NOMO-1 (cell line): Measurements from ENCODE around the gene SLC35E4.
"Not testable (repeated sequence)": the region's sequence is repeated elsewhere in the genome, so short reads cannot be mapped to it uniquely, and the experiment has no call there.

Experiments used
- DNase-seq, 2 experiments: peaks; one replicate each; lab custom pipeline; 2025; ENCODE audit not compliant: unreplicated experiment in 2 of 2; lab: John Stamatoyannopoulos, UW

The SLC35E4 gene

DNA sequence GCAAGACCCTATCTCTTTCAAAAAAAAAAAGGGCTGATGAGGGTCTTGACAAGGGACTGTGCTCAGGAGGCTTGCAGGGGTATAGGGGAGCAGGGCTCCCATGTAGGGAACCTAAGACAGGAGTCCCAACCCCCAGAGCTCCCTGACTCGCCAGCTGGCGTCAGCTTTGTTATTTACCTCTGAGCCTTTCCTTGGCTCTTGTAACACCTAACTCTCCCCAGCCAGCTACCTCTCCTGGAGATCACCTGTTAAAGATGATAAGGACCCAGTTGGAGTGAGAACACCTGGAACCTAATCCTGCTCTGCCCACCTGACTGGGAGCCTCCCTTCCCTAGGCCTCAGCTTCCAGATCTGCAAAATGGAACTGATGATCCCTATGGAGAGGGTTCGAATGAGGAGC is 13.2 kb downstream of the SLC35E4 start:
- DNase-seq = no peak

GRCh38 chr22:30649430-30650007 is 13.9 kb downstream of the SLC35E4 start:
- DNase-seq = peak; percentile 89 to 90

DNA sequence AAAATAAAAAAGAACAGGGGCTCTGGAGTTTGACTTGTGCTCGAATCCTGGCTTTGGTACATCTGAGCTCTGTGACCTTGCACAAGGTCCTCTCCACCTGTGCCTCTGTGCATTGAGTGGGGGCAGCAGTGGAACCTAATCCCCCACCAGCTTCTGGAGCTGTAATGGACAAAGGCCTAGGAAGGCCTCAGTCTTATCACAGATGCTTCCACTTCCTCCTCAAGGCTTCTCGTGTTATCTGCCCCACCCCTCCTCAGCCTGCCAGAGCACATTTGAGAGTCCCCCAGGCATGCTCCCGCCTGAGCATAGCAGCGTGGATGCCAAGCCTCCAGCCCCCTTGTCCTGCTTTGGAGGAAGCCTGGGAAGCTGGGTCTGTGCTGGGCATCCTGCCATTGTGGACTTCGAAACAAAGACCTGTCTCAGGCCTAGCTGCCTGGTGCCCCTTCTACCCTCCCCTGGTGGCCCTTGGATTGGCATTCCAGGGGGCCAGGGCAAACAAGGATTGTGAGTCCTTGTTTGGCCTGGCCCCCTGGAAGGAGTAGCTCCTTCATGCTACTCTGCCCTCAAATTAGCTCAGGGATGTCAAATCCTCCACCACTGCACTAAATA is 15.0 kb downstream of the SLC35E4 start:
- DNase-seq = no peak

GRCh38 chr22:30652852-30653251 is 17.3 kb downstream of the SLC35E4 start:
- DNase-seq = no peak

DNA sequence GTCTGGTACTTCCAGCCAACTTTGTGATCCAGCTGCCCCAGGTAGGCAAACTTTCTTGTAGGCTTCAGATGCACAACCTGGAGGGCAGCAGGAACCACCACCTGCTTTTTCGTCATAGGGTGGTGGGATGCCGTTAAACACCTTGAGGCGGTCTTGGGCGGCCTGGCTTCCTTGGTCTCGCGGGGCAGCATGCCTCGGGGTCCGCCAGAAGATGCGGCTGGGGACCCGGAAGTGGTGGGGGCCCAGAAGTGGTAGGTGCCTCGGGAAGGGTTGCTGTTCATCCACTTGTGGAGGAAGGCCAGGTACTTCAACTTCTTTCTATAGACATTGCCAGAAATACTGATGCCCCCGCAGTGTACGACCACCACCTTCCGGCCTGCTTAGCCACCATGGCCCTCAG is 18.8 kb downstream of the SLC35E4 start:
- DNase-seq = no peak

DNA sequence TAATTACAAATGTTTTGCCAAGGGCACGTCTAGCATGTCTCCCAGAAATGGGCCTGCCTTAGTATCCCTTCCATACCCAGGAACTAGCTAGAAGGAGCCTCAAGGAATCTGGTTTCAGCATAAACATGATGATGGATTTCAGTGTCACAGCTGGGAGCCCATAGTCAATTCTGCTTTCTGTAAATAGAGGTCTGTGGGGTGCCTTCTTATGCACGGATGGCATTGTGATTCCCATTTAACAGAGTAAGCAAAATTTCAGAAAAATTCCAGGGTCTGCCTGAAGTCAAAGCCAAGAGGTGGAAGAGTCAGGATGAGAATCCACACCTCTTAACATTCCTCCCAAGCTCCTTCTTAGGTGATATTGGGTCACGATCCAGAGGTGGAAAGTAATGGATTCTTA is 20.0 kb downstream of the SLC35E4 start:
- no peak for DNase-seq

- no peak for DNase-seq
These were observed 26.5 kb downstream of the SLC35E4 start for GRCh38 chr22:30662040-30662439.

GRCh38 chr22:30664798-30665197 is 29.2 kb downstream of the SLC35E4 start:
- no peak for DNase-seq

DNA sequence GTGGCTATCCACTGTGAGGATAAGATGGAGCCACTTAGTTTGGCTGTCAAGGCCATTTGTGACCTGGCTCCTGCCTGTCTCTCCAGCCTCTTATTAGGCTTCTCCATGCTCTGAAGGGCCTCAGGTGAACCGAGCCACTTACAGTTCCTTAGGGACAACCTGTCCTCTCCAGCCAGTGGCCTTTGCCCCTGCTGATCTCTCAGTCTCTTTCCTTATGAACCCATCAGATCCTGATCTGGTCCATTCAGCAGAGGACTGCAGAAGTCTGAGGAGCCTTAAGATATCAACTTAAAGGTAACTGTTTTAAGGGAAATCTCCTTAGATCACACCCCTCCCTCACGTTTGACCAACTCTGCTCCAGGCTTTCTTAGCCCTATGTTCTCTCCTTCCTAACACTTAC is 29.7 kb downstream of the SLC35E4 start:
- DNase-seq = no peak

- DNase-seq = no peak
These were observed 30.2 kb downstream of the SLC35E4 start for GRCh38 chr22:30665786-30666185.

DNA sequence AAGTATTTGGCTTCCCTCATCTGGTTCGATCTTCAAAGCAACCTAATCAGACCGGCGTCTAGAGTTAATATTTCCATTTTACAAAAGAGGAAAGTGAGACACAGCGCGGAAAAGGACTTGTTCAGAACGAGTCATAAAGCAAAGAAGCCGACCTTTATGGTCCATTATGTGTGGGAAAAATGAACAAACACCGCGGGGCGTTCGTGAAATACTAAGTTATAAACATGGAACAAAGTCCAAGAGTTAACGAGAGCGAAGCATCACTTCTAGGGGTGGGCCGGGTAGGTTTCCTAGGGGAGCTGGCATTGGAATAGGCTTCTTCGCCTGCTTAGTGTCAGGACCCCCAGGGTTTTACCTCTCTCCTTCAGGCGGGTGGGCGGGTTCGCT is 31.5 kb downstream of the SLC35E4 start:
- DNase-seq = peak in 1 of 2 experiments; percentile 36

DNA sequence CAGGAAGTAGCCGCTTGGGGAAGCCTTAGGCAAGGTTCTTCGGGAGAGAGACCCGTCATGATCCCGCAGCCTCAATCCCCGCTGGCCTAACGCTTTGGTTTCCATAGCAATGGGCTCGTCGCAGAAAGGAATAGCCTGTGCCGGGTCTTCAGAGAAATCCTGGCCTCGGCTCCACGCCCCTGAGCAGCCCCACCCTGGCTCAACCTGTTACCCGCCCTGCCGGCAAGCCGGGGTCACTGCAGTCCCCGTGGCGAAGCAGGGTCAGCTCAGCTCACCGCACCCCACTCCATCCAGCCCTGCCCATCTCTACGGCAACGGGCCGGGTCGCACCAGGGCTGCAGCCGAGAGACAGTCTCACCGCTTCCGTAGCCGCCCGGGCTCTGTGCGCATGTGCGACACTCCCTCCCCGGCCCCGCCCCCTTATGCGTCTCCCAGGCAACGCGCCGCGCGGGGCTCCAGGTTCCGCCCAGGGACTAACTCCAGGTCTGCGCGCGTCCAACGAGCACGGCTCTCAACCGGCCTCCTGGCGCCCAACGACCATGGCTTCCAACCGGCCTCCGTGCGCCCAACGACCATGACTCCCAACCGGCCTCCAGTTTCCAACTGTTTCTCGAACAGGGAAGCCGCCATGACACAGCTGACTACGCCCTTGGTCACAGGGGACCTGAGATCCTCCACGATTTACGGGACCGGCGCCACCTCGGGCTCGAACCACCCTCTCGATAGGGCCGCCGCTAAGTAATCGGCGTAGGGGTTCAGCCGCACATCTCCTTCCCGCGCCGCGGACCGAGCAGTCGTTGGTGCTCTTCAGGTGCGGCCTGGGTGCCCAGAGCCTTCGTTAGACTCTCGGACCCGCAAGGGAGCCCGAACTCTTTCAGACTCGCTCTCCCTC is 32.2 kb downstream of the SLC35E4 start, which contains the start of gene DUSP18:
DUSP18 (minus strand) TSS at position 382 of the 892 bp plus-strand sequence. CDS start 3,872 bp downstream, outside the sequence.
- DNase-seq = peak; percentile 80 to 81

GRCh38 chr22:30668386-30668710 is 32.8 kb downstream of the SLC35E4 start:
- DNase-seq = no peak

- no peak for DNase-seq
These were observed 35.5 kb downstream of the SLC35E4 start for GRCh38 chr22:30671071-30671470.

DNA sequence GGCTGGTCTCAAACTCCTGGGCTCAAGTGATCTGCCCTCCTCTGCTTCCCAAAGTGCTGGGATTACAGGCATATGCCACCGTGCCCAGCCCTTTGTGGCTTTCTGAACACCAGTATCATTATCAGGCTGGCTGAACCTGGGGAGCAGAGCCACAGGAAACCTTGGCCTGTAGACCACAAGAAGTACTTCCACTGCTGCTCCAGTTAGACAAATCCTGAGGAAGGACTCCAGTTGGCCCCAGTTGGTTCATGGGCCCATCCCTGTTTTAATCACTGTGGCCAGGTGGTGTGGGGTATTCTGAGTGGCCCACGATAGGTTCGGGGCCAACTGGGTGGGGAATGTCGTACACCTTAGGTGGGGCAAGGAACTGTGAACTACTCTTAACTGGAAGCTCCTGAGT is 37.6 kb downstream of the SLC35E4 start:
- DNase-seq = no peak

DNA sequence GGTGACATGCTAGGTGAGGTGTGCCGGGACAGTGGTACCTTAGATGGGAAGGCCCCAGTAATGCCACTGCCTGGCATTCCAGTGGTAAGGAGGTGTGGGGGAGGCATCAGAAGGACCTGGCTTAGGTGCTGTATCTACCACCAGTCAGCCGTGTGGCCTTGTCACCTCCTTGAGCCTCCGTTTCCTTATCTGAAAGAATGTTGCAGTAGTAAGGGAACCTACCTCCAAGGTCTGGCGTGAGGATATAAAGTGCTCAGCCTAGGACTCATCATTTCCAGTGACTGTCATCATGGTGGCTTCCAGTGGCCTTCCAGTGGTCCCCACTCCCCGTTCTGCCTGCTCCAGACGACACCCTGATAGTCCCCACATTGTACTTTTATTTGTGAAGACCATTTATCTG is 38.9 kb downstream of the SLC35E4 start:
- no peak for DNase-seq

GRCh38 chr22:30675436-30675835 is 39.9 kb downstream of the SLC35E4 start:
- DNase-seq = no peak

- not testable (repeated sequence) for DNase-seq
These were observed 41.0 kb downstream of the SLC35E4 start for GRCh38 chr22:30676565-30676964.

DNA sequence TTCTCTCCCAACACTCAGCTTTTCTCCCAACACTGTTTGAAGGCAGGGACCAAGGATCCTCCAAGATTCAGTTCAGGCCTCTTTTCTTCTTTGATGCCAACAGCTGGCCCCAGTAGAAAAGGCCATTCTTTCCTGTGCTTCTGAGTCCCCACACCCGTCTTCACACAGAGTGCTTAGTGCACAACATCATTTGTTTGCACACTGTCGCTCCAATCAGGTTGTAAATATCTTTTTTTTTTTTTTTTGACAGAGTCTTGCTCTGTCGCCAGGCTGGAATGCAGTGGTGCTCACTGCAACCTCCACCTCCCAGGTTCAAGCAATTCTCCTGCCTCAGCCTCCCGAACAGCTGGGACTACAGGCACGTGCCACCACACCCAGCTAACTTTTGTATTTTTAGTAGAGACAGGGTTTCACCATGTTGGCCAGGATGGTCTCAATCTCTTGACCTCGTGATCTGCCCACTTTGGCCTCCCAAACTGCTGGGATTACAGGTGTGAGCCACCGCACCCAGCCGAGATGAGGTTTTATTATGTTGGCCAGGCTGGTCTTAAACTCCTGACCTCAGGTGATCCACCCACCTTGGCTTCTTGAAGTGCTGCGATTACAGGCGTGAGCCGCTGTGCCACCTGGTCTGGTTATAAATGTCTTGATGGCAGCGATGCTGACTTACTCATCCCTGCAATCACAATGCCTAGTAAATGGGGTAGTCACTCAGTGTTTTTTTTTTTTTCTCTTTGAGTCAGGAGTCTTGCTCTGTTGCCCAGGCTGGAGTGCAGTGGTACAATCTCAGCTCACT is 44.5 kb downstream of the SLC35E4 start:
- not testable (repeated sequence) for DNase-seq

DNA sequence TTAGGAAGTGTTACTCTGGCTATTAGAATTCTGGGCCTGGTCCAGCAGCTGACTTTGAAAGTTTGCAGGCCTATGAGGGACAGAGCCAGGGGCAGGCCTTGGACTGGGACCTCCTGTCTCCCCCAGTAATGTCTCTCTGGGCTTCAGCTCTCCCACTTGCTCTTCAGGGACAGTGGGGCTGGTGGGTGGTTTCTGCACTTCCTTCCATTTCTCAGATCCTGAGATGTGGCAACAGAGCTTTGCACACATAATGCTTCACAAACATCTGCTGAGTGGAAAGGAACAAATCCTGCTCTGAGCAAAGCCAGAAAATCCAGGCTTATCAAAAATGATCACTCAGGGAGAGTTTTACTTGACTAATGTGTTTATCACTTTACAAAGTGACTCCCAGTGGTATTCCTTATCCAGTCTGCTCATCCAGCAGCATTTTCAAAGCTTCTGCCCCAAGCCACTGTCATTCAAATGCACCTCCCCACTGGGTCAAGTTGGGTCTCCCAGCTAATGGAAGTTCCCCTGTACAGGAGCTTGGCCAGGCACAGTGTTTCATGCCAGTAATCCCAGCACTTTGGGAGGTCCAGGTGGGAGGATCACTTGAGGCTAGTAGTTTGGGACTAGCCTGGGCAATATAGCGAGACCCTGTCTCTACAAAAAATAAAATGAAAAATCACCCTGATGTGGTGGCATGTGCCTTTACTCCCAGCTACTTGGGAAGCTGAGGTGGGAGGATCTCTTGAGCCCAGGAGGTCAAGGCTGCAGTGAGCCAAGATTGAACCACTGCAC is 45.6 kb downstream of the SLC35E4 start:
- DNase-seq = no peak
